ENCODE data around the gene SWI5.
"Not testable (repeated sequence)": the region's sequence is repeated elsewhere in the genome, so short reads cannot be mapped to it uniquely, and the experiment has no call there.

SWI5 gene

DNA sequence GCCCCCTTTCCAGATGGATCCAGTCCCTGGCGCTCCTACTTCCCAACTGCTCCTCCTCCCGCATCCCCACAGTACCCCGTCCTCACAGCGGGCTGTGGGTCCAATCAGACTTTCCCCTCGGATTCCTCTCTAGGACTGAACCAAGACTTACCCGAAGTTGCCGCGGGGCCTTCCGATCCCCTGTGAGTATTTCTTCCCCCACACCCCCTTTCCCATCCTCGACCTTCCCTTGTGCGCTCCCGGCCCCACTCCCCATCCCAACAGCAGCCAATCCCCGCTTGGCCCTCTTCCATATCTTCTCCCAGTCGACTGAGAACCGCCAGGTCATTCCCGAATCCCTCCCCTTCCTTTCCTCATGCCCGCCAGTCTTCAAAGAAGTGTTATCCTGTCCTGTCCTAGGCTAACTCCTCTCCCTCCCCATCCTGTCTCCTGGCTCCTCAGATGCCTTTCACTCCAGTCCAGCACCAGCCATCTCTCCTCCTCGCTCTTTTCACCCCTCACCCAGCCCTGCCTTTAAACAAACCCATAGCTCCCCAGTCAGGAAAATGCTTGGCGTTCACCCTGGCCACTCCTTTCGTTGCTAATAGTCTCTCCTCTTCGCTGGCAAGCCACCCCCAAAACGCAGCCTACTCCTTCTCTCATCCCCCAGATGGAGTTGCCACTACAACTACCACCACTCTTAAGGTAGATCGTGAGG lies 646 bp downstream of the SWI5 start:
- DNase-seq (ENCODE audit: low read depth in 1 of 2, low spot score in 1 of 2): no peak

DNA sequence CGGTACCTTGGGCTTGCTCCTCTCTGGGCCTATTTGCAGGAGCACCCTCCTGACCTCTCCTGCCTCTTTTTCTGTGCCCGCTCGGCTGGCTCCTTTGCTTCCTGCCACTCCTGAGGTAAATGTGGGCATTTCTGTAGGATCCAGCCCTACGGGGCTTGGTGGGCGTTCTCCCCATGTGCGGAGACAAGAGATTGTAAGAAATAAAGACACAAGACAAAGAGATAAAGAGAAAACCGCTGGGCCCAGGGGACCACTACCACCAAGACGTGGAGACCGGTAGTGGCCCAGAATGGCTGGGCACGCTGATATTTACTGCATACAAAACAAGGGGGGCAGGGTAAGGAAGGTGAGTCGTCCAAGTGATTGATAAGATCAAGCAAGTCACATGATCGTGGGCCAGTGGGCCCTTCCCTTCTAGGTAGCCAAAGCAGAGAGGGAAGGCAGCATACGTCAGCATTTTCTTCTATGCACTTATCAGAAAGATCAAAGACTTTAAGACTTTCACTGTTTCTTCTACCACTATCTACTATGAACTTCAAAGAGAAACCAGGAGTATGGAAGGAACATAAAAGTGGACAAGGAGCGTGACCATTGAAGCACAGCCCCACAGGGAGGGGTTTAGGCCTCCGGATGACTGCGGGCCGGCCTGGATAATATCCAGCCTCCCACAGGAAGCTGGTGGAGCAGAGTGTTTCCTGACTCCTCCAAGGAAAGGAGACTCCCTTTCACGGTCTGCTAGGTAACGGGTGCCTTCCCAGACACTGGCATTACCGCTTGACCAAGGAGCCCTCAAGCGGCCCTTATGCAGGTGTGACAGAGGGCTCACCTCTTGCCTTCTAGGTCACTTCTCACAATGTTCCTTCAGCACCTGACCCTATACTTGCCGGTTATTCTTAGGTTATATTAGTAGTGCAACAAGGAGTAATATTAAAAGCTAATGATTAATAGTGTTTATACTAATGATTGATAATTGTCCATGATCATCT lies 3.3 kb downstream of the SWI5 start:
- DNase-seq (ENCODE audit: low read depth in 1 of 2, low spot score in 1 of 2): not testable (repeated sequence)

DNA sequence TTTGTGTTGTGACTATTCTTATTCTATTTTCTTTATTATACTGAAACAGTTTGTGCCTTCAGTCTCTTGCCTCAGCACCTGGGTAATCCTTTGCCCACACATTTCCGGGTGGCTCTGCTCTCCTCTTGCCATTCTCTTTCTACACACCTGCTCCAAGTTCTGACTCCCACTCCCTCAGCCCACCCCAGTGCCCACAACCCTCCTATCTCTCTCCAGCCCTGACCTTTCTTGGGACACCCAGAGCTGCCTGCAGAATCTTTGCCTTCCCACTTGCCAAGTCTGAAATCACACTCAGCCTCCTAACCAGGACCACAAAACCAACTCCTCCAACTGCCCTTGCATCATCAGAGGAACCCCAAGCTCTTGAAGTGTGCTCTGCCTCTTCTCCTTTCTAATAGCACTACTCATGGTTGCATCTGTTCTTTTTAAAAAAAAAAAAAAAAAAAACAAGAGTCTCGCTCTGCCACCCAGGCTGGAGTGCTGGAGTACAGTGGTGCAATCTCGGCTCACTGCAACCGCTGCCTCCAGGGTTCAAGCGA lies 4.1 kb downstream of the SWI5 start:
- no peak for DNase-seq (ENCODE audit: low read depth in 1 of 2, low spot score in 1 of 2)

DNA sequence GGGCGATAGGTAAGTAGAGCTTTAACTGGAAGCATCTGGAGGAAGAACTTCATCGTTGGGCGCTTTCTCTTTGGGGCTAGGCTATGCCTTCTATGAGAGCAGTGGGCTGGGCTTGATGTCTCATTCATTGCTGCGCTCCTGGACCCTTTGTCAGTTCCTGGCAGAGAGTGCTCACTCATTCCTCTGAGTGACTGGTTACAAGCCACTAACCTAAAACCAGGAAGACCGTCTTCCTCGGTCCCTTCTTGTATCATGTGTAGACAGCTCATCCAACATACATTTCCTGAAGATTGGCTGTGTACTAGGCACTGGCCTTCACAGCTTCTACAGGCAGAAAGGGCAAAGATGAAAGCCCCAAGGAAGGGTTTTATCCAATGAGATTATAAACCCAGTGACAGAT lies 6.4 kb downstream of the SWI5 start:
- DNase-seq (ENCODE audit: low read depth in 1 of 2, low spot score in 1 of 2): no peak

DNA sequence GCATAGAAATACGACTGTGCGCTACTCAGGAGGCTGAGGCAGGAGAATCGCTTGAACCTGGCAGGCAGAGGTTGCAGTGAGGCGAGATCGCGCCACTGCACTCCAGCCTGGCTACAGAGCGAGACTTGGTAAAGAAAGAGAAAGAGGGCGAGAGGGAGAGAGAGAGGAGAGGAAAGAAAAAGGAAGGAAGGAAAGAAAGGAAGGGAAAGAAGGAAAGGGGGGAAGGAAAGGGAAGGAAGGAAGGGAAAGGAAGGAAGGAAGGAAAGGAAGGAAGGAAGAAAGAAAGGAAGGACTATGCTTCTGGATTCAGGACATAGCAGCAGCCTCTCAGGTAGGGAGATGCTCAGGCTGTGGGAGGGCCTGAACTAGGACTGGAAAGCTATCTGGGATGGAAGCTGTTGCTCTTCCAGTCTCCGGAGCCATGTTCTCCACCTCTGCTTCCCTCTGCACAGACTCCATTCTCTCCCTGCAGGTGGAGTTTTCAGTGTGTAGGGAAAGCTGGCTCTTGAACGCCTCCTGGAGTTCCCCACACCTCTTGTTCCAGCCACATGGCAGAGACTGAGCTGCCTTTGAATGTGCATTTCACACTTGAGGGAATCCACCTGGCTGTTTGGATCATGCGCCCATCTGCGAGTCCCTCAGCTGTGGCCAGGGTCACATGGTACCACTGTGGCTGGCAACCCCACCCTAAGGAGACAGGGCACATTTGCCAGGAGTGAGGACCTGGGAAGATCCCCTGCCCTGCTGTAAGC lies 9.1 kb downstream of the SWI5 start:
- no peak for DNase-seq (ENCODE audit: low read depth in 1 of 2, low spot score in 1 of 2)

DNA sequence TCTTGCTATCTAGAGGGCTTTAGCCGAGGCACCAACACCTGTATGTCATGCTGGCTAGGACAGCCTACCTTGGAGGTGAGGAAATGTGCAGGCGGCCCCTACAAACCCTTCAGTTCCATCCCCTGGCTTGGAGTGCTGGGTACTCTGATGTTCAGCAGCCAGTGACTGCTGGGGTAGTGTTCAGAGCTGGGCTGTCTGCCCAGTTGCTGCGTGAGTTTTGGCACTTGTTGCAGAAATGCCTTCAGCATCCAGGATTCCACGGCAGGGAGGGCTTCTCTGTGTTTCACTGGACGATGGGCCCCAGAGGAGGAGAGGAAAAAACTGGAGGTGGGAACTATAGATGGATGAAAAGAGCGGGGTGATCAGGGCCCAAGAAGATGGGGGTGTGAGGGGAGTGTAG lies 10.4 kb downstream of the SWI5 start:
- no peak for DNase-seq (ENCODE audit: low read depth in 1 of 2, low spot score in 1 of 2)

DNA sequence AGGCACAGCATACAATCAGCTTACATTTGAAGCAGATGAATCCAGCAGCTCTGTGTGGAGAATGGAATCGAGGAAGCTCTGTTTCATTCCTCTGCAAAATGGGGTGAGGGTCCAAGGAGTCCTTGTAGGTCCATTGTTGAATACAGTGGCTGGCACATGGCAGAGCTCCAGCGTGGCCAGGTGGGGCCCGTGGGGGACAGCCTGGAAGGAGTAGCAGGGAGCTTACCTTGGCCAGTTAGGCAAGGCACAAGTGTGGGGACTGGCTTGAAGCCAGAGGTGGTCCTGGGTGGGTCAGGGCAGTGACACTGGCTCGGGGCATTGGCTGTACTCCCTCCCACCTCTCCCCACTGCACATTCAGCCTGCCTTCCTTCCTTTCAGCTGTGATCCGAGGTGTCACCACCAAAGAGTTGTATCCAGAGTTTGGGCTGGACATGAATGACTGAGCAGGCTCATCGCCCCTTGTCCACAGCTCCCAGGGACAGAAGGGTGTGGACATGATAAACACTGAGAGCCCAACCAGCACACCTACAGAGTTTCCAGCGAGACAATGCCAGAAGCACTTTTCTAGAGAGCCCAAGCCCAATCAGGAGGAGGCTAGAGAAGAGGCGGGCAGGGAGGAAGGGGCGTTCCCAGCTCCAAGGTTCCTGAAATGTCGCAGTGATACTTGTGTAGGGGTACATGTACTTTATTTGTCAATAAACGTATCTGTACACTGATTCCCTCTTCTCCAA lies 12.4 kb downstream of the SWI5 start:
- no peak for DNase-seq (ENCODE audit: low read depth in 1 of 2, low spot score in 1 of 2)

DNA sequence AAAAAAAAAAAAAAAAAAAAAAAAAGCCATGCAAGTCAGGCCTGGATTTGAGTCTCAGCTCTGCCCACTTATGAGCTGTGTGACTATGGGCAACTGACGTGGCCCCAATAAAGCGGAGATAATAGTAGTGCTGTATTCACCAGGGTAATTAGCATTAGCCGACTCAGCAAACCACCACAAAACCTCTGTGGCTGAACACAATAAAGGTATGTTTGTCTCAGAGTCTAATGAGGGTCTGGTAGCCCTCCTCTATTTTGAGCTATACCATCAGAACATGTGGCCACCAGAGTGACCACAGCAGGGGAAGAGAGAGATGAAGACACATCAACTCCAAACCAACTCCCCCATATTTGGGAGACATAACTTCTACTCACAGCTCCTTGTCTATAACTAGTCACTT lies 15.9 kb downstream of the SWI5 start:
- no peak for DNase-seq (ENCODE audit: low read depth in 1 of 2, low spot score in 1 of 2)

DNA sequence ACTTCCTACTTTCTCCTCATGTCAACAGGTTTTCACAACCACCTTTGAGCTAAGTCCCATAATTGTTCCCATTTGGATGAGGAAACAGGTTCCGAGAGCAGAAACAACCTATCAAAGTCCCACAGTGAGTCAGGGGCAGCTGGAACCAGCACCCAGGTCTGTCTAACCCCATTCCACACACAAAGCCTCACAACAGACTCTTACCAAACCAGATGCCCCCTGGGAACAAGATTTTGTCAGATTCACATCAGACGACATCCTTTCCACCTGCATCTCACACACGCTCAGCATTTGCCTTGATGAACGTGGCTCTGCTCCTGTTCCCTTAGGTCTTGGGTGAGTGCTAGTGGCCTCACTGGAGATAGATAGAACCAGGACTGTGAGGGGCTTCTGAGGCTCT lies 17.0 kb downstream of the SWI5 start:
- DNase-seq (ENCODE audit: low read depth in 1 of 2, low spot score in 1 of 2): no peak

DNA sequence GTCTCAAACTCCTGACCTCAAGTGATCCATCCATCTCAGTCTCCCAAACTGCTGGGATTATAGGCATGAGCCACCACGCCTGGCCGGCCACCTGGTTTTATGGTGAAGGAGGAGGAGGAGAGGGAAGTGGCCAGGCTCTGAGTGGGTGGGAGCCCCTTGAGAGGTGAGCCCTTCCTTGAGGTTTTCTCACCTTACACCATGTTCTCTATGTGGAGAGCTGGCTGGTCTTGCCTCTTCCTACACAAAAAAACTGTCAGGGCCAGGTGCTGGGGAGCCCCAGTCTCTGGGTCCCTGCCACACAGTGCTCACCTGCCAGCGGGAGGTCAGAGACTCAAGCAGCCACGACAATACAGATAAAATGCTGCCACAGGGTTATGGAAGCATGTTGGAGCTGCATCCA lies 18.1 kb downstream of the SWI5 start:
- no peak for DNase-seq (ENCODE audit: low read depth in 1 of 2, low spot score in 1 of 2)

DNA sequence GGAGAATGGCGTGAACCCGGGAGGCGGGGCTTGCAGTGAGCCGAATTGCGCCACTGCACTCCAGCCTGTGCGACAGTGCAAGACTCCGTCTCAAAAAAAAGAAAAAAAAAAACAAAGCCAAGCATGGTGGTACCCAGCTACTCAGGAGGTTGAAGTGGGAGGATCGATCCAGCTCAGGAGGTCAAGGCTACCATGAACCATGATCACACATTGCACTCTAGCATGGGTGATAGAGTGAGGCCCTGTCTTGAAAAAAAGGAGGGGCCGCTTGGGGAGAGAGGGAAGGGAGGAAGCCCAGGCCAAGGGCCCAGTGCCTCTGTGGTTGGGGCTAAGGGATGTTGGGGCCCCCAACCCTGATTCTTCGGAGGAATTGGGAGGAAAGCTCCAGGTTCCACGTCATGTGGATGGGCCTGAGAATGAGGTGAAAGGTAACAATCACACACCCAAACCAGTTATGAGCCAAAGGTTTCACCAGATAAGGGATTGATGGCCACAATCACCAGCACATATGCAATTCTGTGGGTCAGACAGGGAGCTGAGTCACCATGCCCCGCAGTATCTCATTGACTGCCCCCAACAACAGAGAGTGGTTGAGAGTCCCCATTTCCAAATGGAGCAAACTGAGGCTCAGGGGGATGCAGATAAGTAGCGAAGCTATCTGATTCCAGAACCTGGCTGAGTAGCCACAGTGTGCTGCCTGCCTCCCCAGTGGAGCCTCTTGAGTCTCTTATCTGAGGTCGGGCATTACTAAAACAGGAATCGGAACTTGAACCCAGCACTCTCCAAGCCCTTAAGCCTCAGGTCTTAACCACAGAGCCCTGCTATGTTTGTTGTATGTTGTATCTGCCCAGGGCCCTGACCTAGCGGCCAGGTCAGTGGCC lies 20.5 kb downstream of the SWI5 start:
- no peak for DNase-seq (ENCODE audit: low read depth in 1 of 2, low spot score in 1 of 2)

DNA sequence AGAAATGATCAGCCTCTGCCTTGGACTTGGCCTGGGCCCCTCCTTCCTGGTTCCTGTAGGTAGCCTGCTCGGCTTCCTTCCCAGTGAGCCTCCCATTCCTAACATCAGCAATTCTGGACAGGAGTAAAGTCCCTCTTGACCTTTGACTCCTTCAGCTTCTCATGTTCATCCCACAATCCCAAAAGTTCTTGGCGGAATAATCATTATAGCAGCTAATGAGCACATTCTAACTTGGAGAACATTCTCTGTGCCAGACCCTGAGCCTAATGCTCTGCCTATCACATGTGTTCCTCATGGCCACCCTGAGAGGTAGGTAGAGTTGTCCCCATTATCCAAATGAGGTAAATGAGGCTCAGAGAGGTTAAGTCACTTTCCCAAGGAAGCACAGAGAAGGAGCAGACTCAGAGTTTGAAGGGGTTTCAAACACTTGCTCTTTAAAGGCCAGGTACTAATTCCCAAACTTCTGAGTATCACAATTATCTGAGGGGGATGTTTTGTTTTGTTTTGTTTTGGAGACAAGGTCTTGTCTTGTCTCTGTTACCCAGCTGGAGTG lies 21.2 kb downstream of the SWI5 start:
- DNase-seq (ENCODE audit: low read depth in 1 of 2, low spot score in 1 of 2): no peak

DNA sequence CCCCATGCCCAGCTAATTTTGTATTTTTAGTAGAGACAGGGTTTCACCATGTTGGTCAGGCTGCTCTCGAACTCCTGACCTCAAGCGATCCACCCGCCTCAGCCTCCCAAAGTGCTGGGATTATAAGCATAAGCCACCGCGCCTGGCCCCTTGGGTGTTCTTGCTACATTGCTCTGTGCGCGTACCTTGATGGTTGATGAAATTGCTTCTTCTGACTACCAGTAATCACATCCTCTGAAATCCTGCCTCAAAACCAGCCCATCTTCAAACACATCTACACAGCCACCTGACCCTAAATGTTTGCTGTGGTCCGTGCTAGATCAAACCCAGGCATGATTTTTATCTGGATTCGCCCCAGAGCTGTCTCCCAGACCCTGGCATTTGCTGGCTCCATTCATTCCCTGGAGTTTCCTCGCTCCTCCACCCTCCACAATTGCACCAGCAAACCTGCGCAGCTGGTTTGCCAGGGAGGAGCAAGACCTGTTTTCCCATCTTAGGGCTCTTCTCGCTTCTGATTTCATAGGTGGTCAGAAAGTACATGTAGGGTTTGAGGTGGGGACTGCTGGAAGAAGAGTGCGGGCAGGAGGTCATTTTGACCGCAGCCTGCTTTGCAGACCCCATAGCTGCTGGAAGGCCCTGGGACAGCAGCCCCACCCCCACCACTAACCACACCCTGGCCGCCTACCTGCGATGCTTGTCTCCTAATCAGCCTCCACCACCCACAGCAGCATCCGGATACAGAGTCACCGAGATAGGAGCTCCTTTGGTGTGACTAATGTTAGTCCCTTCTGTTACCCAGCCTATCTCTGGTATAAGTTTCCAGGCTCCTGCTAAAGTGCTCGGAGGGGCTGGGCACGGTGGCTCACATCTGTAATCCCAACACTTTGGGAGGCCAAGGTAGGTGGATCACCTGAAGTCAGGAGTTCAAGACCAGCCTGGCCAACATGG lies 22.7 kb downstream of the SWI5 start:
- no peak for DNase-seq (ENCODE audit: low read depth in 1 of 2, low spot score in 1 of 2)

DNA sequence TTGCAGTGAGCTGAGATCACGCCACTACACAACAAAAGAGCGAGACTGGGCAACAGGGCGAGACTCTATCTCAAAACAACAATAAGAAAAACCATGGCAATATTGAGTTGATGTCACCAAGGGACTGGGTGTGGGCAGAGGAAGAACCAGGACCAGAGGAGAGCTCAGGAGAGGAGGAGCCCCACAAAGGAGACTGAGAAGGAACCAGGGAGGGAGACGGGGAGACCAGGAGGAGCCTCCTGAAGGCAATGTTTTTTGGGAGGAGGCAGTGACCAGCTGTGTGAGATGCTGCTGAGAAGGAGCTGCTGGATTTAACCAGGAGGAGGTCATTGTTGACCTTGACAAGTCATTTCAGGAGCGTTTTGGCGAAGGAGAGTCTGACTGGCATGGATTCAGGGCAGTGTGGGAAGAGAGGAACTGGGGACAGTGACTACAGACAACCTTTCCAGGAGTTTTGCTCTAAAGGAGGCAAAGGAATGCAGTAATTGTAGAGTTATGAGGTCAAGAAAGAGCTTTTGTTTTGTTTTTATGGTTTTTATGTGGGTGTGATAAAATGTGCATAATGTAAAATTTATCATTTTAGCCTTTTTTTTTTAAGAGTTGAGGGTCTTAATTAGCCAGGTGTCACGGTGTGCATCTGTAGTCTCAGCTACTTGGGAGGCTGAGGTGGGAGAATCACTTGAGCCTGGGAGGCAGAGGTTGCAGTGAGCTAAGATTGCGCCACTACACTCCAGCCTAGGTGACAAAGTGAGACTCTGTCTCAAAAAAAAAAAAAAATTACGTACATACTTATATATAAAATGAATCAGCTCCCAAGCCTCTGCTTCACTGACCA lies 28.3 kb downstream of the SWI5 start:
- DNase-seq (ENCODE audit: low read depth in 1 of 2, low spot score in 1 of 2): no peak

DNA sequence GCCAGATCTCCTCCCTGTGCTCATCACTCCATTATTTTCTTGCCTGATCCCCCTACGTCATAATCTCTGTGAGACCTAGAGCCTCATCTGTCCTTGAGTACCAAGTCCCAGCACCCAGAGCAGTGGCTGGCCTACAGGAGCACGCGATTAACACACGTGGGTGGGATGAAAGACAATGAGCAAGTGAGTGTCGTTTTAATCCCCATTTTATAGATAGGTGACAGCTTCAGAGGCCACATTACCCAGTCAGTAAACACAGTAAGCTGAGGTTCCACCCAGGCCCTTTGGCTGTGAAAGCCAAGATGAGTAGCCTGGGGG lies 28.9 kb downstream of the SWI5 start:
- DNase-seq (ENCODE audit: low read depth in 1 of 2, low spot score in 1 of 2): no peak

DNA sequence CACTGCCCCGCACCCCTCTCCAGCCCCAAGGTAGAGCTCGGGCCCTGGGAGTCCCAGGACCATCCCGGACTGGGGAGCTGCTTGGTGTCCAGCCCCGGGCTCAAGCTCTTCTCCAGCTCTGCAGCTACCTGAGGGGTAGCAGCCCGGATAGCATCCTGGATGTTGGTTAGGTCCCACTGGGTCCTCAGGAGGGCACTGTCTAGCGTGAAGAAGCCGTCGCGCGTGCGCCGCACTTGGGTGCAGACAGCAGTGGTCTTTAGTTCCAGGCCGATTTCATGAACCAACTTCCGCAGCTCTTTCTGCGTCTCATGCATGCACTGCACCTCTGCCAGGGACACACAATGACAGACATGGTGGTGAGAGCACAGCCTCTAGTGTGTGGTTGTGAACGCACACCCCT lies 33.5 kb downstream of the SWI5 start:
- no peak for DNase-seq (ENCODE audit: low read depth in 1 of 2, low spot score in 1 of 2)

DNA sequence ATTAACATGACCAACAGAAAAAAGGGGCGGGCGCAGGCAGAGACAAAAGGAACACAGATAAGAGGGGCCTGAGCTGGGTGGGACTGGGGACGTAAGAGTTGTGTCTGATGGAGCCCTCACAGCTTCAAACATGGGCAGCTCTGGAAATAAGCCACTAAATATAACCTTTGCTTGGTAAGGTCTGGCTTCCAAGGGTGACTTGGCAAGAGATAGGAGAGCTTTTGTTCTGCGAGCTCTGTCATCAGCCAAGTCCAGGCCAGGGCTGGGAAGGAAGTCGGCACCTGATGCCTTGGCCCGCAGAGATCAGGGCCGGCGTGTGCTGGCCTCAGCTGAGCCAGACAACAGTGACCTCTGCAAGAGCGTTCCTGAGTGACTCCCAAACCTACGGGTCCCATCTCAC lies 34.4 kb downstream of the SWI5 start:
- no peak for DNase-seq (ENCODE audit: low read depth in 1 of 2, low spot score in 1 of 2)

DNA sequence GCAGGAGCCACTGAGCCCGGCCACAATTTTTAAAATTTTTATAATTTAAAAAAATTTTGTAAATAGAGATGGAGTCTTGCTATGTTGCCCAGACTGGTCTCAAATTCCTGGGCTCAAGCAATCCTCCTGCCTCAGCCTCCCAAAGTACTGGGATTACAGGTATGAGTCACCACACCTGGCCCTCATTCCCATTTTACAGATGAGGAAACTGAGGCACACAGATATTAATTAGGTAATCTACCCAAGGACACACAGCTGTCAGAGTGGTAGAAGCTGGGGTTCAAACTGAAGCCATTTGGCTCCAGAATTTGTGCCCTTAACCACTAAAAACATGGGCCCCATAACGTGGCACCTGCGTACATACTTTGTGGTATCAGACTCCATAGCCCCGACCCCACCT lies 38.6 kb downstream of the SWI5 start:
- no peak for DNase-seq (ENCODE audit: low read depth in 1 of 2, low spot score in 1 of 2)
